H1 (cell line): ENCODE measurements around the gene SYNE4. TPM values are rescaled to one million over a fixed set of nuclear protein-coding genes. Genes with fewer than 3 reads are reported as not detected.

ENCODE experiments used
- CTCF ChIA-PET: fragments of 300-600 bp; sonication (Branson Sonifier 250); formaldehyde crosslinking; loops from one replicate; lab custom pipeline; 2021; ENCODE audit not compliant: partially characterized antibody; lab: Charles Lee
- POLR2A ChIA-PET: fragments of 300-600 bp; sonication (Branson Sonifier 250); formaldehyde crosslinking; loops from one replicate; lab custom pipeline; 2021; ENCODE audit warnings: inconsistent platforms; ENCODE audit not compliant: partially characterized antibody; lab: Charles Lee
- DNase-seq, 2 experiments: peaks; one replicate each; pipeline versions ENCODE4 v3.0.0 to v3.0.0-alpha.2; 2010 to 2022; ENCODE audit warnings: low spot score in 2 of 2, low read depth in 1 of 2, mixed read lengths in 1 of 2
- FAIRE-seq: peaks from 2 replicates; lab custom pipeline; 2011; peaks lifted over from hg19 to GRCh38; lab: Jason Lieb, UNC
- H2AFZ ChIP-seq: 2 replicates; pipeline ENCODE4 v1.8.1; 2012; ENCODE audit warnings: low read length, inconsistent platforms
- H2AK5ac ChIP-seq: 2 replicates; pipeline ENCODE4 v1.6.1; 2013; ENCODE audit warnings: low read depth, low read length
- H2BK120ac ChIP-seq: replicated peaks from 2 replicates; pipeline ENCODE3; 2013; ENCODE audit warnings: low read depth, low read length, inconsistent platforms
- H2BK12ac ChIP-seq: 2 replicates; pipeline ENCODE4 v1.6.1; 2013; ENCODE audit warnings: low read depth, low read length
- H2BK15ac ChIP-seq: 2 replicates; pipeline ENCODE4 v1.6.1; 2013; ENCODE audit warnings: low read length
- H2BK20ac ChIP-seq: 2 replicates; pipeline ENCODE4 v1.6.1; 2013; ENCODE audit warnings: low read length
- H2BK5ac ChIP-seq: 2 replicates; pipeline ENCODE4 v1.6.1; 2013; ENCODE audit warnings: low read depth, low read length
- H3K14ac ChIP-seq: 2 replicates; pipeline ENCODE4 v1.6.1; 2013; ENCODE audit warnings: inconsistent platforms; ENCODE audit not compliant: insufficient read length
- H3K18ac ChIP-seq: 2 replicates; pipeline ENCODE4 v1.6.1; 2013; ENCODE audit warnings: low read length; ENCODE audit errors: extremely low read depth
- H3K23ac ChIP-seq: 2 replicates; pipeline ENCODE4 v1.6.1; 2013; ENCODE audit warnings: inconsistent platforms; ENCODE audit not compliant: insufficient read length
- H3K23me2 ChIP-seq: 2 replicates; pipeline ENCODE4 v1.6.1; 2013; ENCODE audit warnings: low read depth, low read length
- H3K27ac ChIP-seq: 2 replicates; pipeline ENCODE4 v1.6.1; 2011; ENCODE audit warnings: low read depth, low read length, inconsistent platforms
- H3K27me3 ChIP-seq, 4 experiments: replicated peaks in 1 of 4; 1 replicate in 1 of 4; 2 replicates in 3 of 4; pipeline versions ENCODE4 v1.6.1 to v1.8.1; 2011 to 2013; ENCODE audit warnings: low read length in 3 of 4, mild to moderate bottlenecking in 3 of 4, inconsistent platforms in 2 of 4, mixed read lengths in 2 of 4, moderate library complexity in 1 of 4; ENCODE audit not compliant: control insufficient read depth in 3 of 4, insufficient read depth in 3 of 4; ENCODE audit errors: extremely low read depth in 1 of 4
- H3K36me3 ChIP-seq, 4 experiments: 2 replicates each; pipeline versions ENCODE4 v1.6.1 to v1.8.1; 2011 to 2013; ENCODE audit warnings: mild to moderate bottlenecking in 4 of 4, low read length in 3 of 4, moderate library complexity in 2 of 4, control low read depth in 1 of 4, inconsistent platforms in 1 of 4; ENCODE audit not compliant: insufficient read depth in 4 of 4, control insufficient read depth in 2 of 4
- H3K4ac ChIP-seq: replicated peaks from 2 replicates; pipeline ENCODE3; 2013; ENCODE audit warnings: low read length, low read depth, mixed read lengths, inconsistent platforms; ENCODE audit not compliant: insufficient read length
- H3K4me1 ChIP-seq, 4 experiments: replicated peaks in 1 of 4; 1 replicate in 1 of 4; 2 replicates in 3 of 4; pipeline versions ENCODE4 v1.6.1 to v1.8.1; 2011 to 2013; ENCODE audit warnings: low read length in 3 of 4, inconsistent platforms in 2 of 4, mixed read lengths in 1 of 4; ENCODE audit not compliant: insufficient read depth in 4 of 4, control insufficient read depth in 3 of 4
- H3K4me2 ChIP-seq, 2 experiments: 2 replicates each; pipeline versions ENCODE4 v1.6.1 to v1.8.1; 2011 to 2013; ENCODE audit warnings: low read depth in 2 of 2, low read length in 2 of 2, control low read depth in 1 of 2, inconsistent platforms in 1 of 2, mild to moderate bottlenecking in 1 of 2; ENCODE audit not compliant: insufficient read depth in 1 of 2
- H3K4me3 ChIP-seq, 4 experiments: fragments of 200-600, 300-600 bp in 1 of 4; sonication (generic), shearing (Covaris generic), sonication (Bioruptor Twin) in 1 of 4; 2 replicates each; pipeline versions ENCODE4 v1.5.1 to v1.8.1; 2011 to 2016; ENCODE audit warnings: low read length in 4 of 4, low read depth in 3 of 4, control low read depth in 2 of 4, inconsistent platforms in 2 of 4, mild to moderate bottlenecking in 2 of 4, mixed read lengths in 1 of 4, moderate library complexity in 1 of 4; ENCODE audit not compliant: insufficient read depth in 2 of 4; ENCODE audit errors: extremely low read depth in 1 of 4
- H3K56ac ChIP-seq: replicated peaks from 2 replicates; pipeline ENCODE3; 2013; ENCODE audit warnings: low read depth, mild to moderate bottlenecking, mixed read lengths, low read length, inconsistent platforms; ENCODE audit not compliant: insufficient read length
- H3K79me1 ChIP-seq: 2 replicates; pipeline ENCODE4 v1.6.1; 2013; ENCODE audit warnings: low read depth, low read length, control low read depth
- H3K79me2 ChIP-seq, 2 experiments: 2 replicates each; pipeline versions ENCODE4 v1.6.1 to v1.8.1; 2012 to 2013; ENCODE audit warnings: low read length in 2 of 2, mild to moderate bottlenecking in 2 of 2, inconsistent platforms in 1 of 2; ENCODE audit not compliant: insufficient read depth in 2 of 2, control insufficient read depth in 1 of 2
- H3K9ac ChIP-seq, 4 experiments: replicated peaks in 1 of 4; 1 replicate in 1 of 4; 2 replicates in 3 of 4; pipeline versions ENCODE4 v1.6.1 to v1.8.1; 2011 to 2013; ENCODE audit warnings: low read depth in 3 of 4, low read length in 3 of 4, control low read depth in 2 of 4, mild to moderate bottlenecking in 2 of 4, moderate library complexity in 2 of 4, inconsistent platforms in 1 of 4; ENCODE audit errors: extremely low read depth in 1 of 4
- H3K9me3 ChIP-seq, 2 experiments: 2 replicates each; pipeline versions ENCODE4 v1.6.1 to v1.8.1; 2012 to 2013; ENCODE audit warnings: mild to moderate bottlenecking in 2 of 2, moderate library complexity in 2 of 2, control low read depth in 1 of 2, inconsistent platforms in 1 of 2, low read depth in 1 of 2, low read length in 1 of 2, mixed read lengths in 1 of 2; ENCODE audit not compliant: insufficient read depth in 2 of 2
- H4K20me1 ChIP-seq, 2 experiments: replicated peaks in 1 of 2; 2 replicates each; pipeline versions ENCODE3 to v1.8.1; 2011 to 2013; ENCODE audit warnings: inconsistent platforms in 2 of 2, low read length in 2 of 2, mild to moderate bottlenecking in 1 of 2; ENCODE audit not compliant: insufficient read depth in 2 of 2, control insufficient read depth in 1 of 2
- H4K5ac ChIP-seq: 2 replicates; pipeline ENCODE4 v1.6.1; 2013; ENCODE audit warnings: low read length, low read depth, mixed read lengths, inconsistent platforms; ENCODE audit not compliant: insufficient read length
- H4K8ac ChIP-seq: 2 replicates; pipeline ENCODE4 v1.8.0; 2013; ENCODE audit warnings: mild to moderate bottlenecking, moderate library complexity, low read length, inconsistent platforms; ENCODE audit not compliant: insufficient read depth; ENCODE audit errors: extremely low read depth
- H4K91ac ChIP-seq: replicated peaks from 2 replicates; pipeline ENCODE3; 2013; ENCODE audit warnings: low read length, mixed read lengths, inconsistent platforms; ENCODE audit not compliant: insufficient read length
- CBX5 ChIP-seq: fragments of 300-800, 300-1000 bp; sonication (generic); IDR thresholded peaks from 2 replicates; pipeline ENCODE4 v1.7.1; 2016; ENCODE audit warnings: antibody characterized with exemption, low read length, low read depth
- HDAC6 ChIP-seq: IDR thresholded peaks from one replicate; pipeline ENCODE4 v1.7.1; 2012; ENCODE audit warnings: low read depth, mild to moderate bottlenecking, inconsistent platforms, low read length, moderate library complexity
- MAFK ChIP-seq: IDR thresholded peaks from 2 replicates; pipeline ENCODE4 v1.6.1; 2012; ENCODE audit warnings: low read depth, mild to moderate bottlenecking, improper control_type of control experiment, low read length
- NRF1 ChIP-seq: IDR thresholded peaks from 2 replicates; pipeline ENCODE4 v1.6.1; 2011; ENCODE audit warnings: mild to moderate bottlenecking, low read depth, low read length, improper control_type of control experiment
- POLR2A ChIP-seq, 2 experiments: IDR thresholded peaks; 1 replicate in 1 of 2; 2 replicates in 1 of 2; pipeline ENCODE4 v1.6.1; 2011; ENCODE audit warnings: low read depth in 2 of 2, low read length in 2 of 2, mild to moderate bottlenecking in 2 of 2; ENCODE audit errors: control extremely low read depth in 1 of 2
- POLR2AphosphoS5 ChIP-seq: IDR thresholded peaks from 2 replicates; pipeline ENCODE4 v1.6.1; 2011; ENCODE audit warnings: low read depth, low read length
- POU5F1 ChIP-seq: IDR thresholded peaks from 2 replicates; pipeline ENCODE4 v1.6.1; 2011; ENCODE audit warnings: low read depth, mild to moderate bottlenecking, low read length, moderate library complexity
- RAD21 ChIP-seq, 2 experiments: IDR thresholded peaks in 1 of 2; conservative IDR thresholded peaks in 1 of 2; 2 replicates each; pipeline ENCODE4 v1.6.1; 2011; ENCODE audit warnings: low read depth in 2 of 2, low read length in 2 of 2, improper control_type of control experiment in 1 of 2, inconsistent platforms in 1 of 2, mild to moderate bottlenecking in 1 of 2, moderate library complexity in 1 of 2
- RFX5 ChIP-seq: IDR thresholded peaks from 2 replicates; pipeline ENCODE4 v1.6.1; 2011; ENCODE audit warnings: low read depth, low read length, improper control_type of control experiment, borderline replicate concordance
- SIX5 ChIP-seq: IDR thresholded peaks from 2 replicates; pipeline ENCODE4 v1.6.1; 2011; ENCODE audit warnings: mild to moderate bottlenecking, low read depth, low read length
- SRF ChIP-seq: IDR thresholded peaks from 2 replicates; pipeline ENCODE4 v1.6.1; 2011; ENCODE audit warnings: mild to moderate bottlenecking, low read depth, low read length, moderate library complexity
- TBP ChIP-seq: IDR thresholded peaks from 2 replicates; pipeline ENCODE4 v1.6.1; 2011; ENCODE audit warnings: low read depth, low read length, improper control_type of control experiment
- YY1 ChIP-seq: IDR thresholded peaks from 2 replicates; pipeline ENCODE4 v1.6.1; 2011; ENCODE audit warnings: low read depth, mild to moderate bottlenecking, low read length
- WGBS, 2 experiments: shearing (Covaris generic) in 1 of 2; methylation state at CpG; one replicate each; pipeline versions ENCODE4 v1.1.6 to v1.1.7; 2013 to 2015; ENCODE audit warnings: low lambda C conversion rate in 2 of 2, mixed read lengths in 2 of 2, inconsistent platforms in 1 of 2, low coverage in 1 of 2, missing lambda C conversion rate in 1 of 2; ENCODE audit not compliant: insufficient replicate concordance in 2 of 2, insufficient coverage in 1 of 2, insufficient read length in 1 of 2; ENCODE audit errors: extremely low coverage in 1 of 2, missing lambda C conversion rate in 1 of 2; 5-methylcytosine and 5-hydroxymethylcytosine counted together
- polyA plus RNA-seq, 7 experiments: library from polyadenylated mRNA; depleted of rRNA in 3 of 7; stranded (reverse) in 5 of 7; unstranded in 2 of 7; fragments of >200 nt in 5 of 7; fragments of 200-250 nt in 2 of 7; gene quantifications; 1 replicate in 5 of 7; 2 replicates in 1 of 7; 4 replicates in 1 of 7; pipeline versions ENCODE4 v1.2.1 to v1.2.3, GENCODE V29; 2011 to 2013; ENCODE audit warnings: missing spikeins in 2 of 7, mixed read lengths in 2 of 7
- total RNA-seq: library from RNA; stranded (reverse); fragmentation: NEBNext Ultra II Directional; extraction: Animal tissue kit (Norgen Biotek cat#: 25700); gene quantifications from 2 replicates; pipeline ENCODE4 v1.2.1, GENCODE V29; 2021

SYNE4 gene
- total and polyA plus RNA-seq, 2 of the 8 experiments (the other 6 are each of a cell fraction or from before 2014, with no cell fraction given) = 20.8 to 22.6 TPM

DNA sequence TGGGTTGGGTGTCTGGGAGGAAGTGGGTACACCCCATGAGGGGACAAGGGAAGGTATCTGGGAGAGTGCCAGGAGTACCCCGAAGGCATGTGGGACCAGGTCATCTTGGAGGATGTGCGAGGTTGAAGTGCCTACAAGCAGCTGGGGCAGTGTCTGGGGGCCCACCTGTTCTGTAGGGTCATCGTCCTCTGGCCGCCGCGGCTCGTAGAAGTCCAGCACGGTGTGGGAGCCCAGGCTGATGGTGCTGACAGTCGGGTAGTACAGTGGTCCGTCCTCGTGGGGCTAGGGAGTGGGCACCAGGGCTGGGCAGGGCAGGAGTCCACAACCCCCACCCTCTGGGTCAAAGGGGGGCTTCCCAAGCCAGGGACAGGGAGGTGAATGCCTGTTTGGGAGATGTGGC lies 1.8 kb upstream of the SYNE4 start:
- 98% methylated on average over 11 of the region's 11 CpGs; no CpG with 5 or more reads in 1 of the 2 experiments for WGBS, 2 experiments
- CTCF ChIA-PET = interaction anchor here (1.5 kb wide), 1 partner anchor 41 kb away, joined by 7 read pairs; no protein-coding TSS in a partner anchor
- H2AK5ac ChIP-seq = no peak overlapping the region
- no peak overlapping the region for H3K4me3 ChIP-seq
- POLR2A ChIA-PET = no interaction called here
- H2BK20ac ChIP-seq = no peak overlapping the region
- TF ChIP-seq POLR2A (IDR thresholded peaks at IDR 0.05; ENCODE audit: control extremely low read depth in 1 of 2, low read depth in 2 of 2, low read length in 2 of 2) (no peak), YY1 (no peak), MAFK (no peak), RAD21 (IDR thresholded peaks at IDR 0.05 in 1 of 2, conservative IDR thresholded peaks at IDR 0.05 in 1 of 2; ENCODE audit: low read depth in 2 of 2, low read length in 2 of 2) (no peak), TBP (no peak), HDAC6 (no peak), SIX5 (no peak), SRF (no peak), RFX5 (no peak), POU5F1 (no peak), CBX5 (no peak), POLR2AphosphoS5 (no peak), NRF1 (no peak)
- H3K14ac ChIP-seq = no peak overlapping the region
- H3K4ac ChIP-seq = no peak overlapping the region
- H2BK120ac ChIP-seq = no peak overlapping the region
- peaks cover 0 to 16% (median 8%) of the 10 kb centered on the region in 4 experiments; a peak in 5 of 7 replicates for H3K4me1 ChIP-seq
- DNase-seq (no peak), FAIRE-seq (no peak)
- no peaks in the 10 kb centered on the region for H3K27me3 ChIP-seq
- no peak overlapping the region for H2AFZ ChIP-seq
- H3K36me3 ChIP-seq = no peaks in the 10 kb centered on the region
- H4K91ac ChIP-seq = no peak overlapping the region
- no peak overlapping the region for H3K23ac ChIP-seq
- peaks cover 18% of the 10 kb centered on the region for H3K23me2 ChIP-seq
- peaks cover 0 to 5% of the 10 kb centered on the region in 2 experiments; a peak in 1 of 4 replicates for H3K79me2 ChIP-seq
- no peaks in the 10 kb centered on the region for H4K20me1 ChIP-seq
- peak overlapping the region; percentile 90; the same call in 1 of the 2 replicates for H2BK12ac ChIP-seq
- H3K18ac ChIP-seq = no peak overlapping the region
- H3K56ac ChIP-seq = no peak overlapping the region
- H4K5ac ChIP-seq = no peak overlapping the region
- no peaks in the 10 kb centered on the region for H3K9me3 ChIP-seq
- no peak overlapping the region; a peak in 1 of 7 replicates for H3K9ac ChIP-seq
- no peaks in the 10 kb centered on the region for H3K79me1 ChIP-seq
- no peak overlapping the region for H3K27ac ChIP-seq
- H3K4me2 ChIP-seq = no peak overlapping the region; a peak in 1 of 4 replicates
- 0 out of 2 replicates have a peak overlapping the region, but pooled peaks have one; percentile 46 for H2BK15ac ChIP-seq
- no peak overlapping the region for H4K8ac ChIP-seq
- H2BK5ac ChIP-seq = no peak overlapping the region
